Liver (tissue), 3 donors: ENCODE data around the gene USP31.

Experiments
- FOXA1 ChIP-seq: IDR thresholded peaks from 2 replicates; pipeline ENCODE4 v1.6.1; 2016; ENCODE audit warnings: antibody characterized with exemption
- MAX ChIP-seq: IDR thresholded peaks from 2 replicates; pipeline ENCODE4 v1.6.1; 2016; ENCODE audit warnings: antibody characterized with exemption
- RAD21 ChIP-seq, 2 donors: IDR thresholded peaks; 2 replicates each; pipeline ENCODE4 v1.6.1; 2016; ENCODE audit warnings: antibody characterized with exemption in 2 of 2, mild to moderate bottlenecking in 2 of 2
- SP1 ChIP-seq: IDR thresholded peaks from 2 replicates; pipeline ENCODE4 v1.6.1; 2018; ENCODE audit warnings: antibody characterized with exemption, mild to moderate bottlenecking
- TAF1 ChIP-seq: conservative IDR thresholded peaks from 2 replicates; pipeline ENCODE4 v1.6.1; 2016; ENCODE audit warnings: antibody characterized with exemption, mild to moderate bottlenecking
- YY1 ChIP-seq: IDR thresholded peaks from 2 replicates; pipeline ENCODE4 v1.6.1; 2016; ENCODE audit warnings: antibody characterized with exemption, mild to moderate bottlenecking
- TF ChIP-seq, protein P1 (sequence below): fragments of 150-350 bp; IDR thresholded peaks from 2 replicates; pipeline ENCODE4 v1.5.1; 2017; ENCODE audit warnings: improper control_type of control experiment, low read depth, low read length; ENCODE audit not compliant: missing input control
- TF ChIP-seq, protein P2 (sequence below): IDR thresholded peaks from 2 replicates; pipeline ENCODE4 v1.6.1; 2016; ENCODE audit warnings: antibody characterized with exemption, mild to moderate bottlenecking
- TF ChIP-seq, protein P3 (sequence below): IDR thresholded peaks from 2 replicates; pipeline ENCODE4 v1.6.1; 2016; ENCODE audit warnings: antibody characterized with exemption
- donor health status: healthy.
- donor health status: healthy.

DNA sequence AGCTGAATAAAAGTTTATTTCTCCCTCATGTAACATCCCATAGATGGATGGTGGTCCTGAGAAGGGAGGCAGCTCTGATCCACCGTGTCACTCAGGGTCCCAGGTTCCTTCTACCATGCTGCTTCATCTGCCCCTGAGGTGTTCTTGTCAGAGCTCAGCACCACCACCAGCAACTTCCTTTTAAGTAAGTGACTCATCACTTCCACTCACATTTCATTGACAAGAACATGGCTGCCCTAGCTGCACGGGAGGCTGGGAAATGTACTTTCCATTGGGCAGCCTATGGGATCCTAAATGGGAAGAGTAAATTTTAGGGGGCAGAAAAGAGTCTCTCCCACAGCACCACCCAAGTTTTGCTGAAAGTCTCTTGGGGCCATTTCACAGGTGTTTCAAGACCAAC is 134.7 kb downstream of the USP31 start:
- TF ChIP-seq, protein P1, sequence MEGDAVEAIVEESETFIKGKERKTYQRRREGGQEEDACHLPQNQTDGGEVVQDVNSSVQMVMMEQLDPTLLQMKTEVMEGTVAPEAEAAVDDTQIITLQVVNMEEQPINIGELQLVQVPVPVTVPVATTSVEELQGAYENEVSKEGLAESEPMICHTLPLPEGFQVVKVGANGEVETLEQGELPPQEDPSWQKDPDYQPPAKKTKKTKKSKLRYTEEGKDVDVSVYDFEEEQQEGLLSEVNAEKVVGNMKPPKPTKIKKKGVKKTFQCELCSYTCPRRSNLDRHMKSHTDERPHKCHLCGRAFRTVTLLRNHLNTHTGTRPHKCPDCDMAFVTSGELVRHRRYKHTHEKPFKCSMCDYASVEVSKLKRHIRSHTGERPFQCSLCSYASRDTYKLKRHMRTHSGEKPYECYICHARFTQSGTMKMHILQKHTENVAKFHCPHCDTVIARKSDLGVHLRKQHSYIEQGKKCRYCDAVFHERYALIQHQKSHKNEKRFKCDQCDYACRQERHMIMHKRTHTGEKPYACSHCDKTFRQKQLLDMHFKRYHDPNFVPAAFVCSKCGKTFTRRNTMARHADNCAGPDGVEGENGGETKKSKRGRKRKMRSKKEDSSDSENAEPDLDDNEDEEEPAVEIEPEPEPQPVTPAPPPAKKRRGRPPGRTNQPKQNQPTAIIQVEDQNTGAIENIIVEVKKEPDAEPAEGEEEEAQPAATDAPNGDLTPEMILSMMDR, result no peak
- TF ChIP-seq SP1, result no peak
- TF ChIP-seq YY1, result no peak
- TF ChIP-seq RAD21 (IDR thresholded peaks at IDR 0.05), result no peak
- no peak for TF ChIP-seq FOXA1
- TF ChIP-seq, protein P2, sequence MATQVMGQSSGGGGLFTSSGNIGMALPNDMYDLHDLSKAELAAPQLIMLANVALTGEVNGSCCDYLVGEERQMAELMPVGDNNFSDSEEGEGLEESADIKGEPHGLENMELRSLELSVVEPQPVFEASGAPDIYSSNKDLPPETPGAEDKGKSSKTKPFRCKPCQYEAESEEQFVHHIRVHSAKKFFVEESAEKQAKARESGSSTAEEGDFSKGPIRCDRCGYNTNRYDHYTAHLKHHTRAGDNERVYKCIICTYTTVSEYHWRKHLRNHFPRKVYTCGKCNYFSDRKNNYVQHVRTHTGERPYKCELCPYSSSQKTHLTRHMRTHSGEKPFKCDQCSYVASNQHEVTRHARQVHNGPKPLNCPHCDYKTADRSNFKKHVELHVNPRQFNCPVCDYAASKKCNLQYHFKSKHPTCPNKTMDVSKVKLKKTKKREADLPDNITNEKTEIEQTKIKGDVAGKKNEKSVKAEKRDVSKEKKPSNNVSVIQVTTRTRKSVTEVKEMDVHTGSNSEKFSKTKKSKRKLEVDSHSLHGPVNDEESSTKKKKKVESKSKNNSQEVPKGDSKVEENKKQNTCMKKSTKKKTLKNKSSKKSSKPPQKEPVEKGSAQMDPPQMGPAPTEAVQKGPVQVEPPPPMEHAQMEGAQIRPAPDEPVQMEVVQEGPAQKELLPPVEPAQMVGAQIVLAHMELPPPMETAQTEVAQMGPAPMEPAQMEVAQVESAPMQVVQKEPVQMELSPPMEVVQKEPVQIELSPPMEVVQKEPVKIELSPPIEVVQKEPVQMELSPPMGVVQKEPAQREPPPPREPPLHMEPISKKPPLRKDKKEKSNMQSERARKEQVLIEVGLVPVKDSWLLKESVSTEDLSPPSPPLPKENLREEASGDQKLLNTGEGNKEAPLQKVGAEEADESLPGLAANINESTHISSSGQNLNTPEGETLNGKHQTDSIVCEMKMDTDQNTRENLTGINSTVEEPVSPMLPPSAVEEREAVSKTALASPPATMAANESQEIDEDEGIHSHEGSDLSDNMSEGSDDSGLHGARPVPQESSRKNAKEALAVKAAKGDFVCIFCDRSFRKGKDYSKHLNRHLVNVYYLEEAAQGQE, result no peak
- no peak for TF ChIP-seq TAF1
- TF ChIP-seq, protein P3, sequence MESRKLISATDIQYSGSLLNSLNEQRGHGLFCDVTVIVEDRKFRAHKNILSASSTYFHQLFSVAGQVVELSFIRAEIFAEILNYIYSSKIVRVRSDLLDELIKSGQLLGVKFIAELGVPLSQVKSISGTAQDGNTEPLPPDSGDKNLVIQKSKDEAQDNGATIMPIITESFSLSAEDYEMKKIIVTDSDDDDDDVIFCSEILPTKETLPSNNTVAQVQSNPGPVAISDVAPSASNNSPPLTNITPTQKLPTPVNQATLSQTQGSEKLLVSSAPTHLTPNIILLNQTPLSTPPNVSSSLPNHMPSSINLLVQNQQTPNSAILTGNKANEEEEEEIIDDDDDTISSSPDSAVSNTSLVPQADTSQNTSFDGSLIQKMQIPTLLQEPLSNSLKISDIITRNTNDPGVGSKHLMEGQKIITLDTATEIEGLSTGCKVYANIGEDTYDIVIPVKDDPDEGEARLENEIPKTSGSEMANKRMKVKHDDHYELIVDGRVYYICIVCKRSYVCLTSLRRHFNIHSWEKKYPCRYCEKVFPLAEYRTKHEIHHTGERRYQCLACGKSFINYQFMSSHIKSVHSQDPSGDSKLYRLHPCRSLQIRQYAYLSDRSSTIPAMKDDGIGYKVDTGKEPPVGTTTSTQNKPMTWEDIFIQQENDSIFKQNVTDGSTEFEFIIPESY, result no peak
- no peak for TF ChIP-seq MAX
